Fibroblast of mammary gland (primary cell): ENCODE results near the gene PGRMC1.

Experiments
- DNase-seq: peaks from one replicate; pipeline ENCODE4 v3.0.0-alpha.2; 2010; ENCODE audit warnings: low read depth
- H3K4me3 ChIP-seq: 2 replicates; pipeline ENCODE4 v1.5.1; 2011; ENCODE audit warnings: low read depth, mild to moderate bottlenecking, low read length, moderate library complexity; ENCODE audit not compliant: control insufficient read depth
- CTCF ChIP-seq: conservative IDR thresholded peaks from 2 replicates; pipeline ENCODE4 v1.5.1; 2011; ENCODE audit warnings: low read depth, low read length, inconsistent platforms; ENCODE audit not compliant: control insufficient read depth, insufficient read depth

Gene PGRMC1

GRCh38 chrX:119235872-119236622 is at the start of gene PGRMC1:
Gene PGRMC1 (plus strand): TSS chrX:119236285. CDS start chrX:119236364, 79 bp downstream.
- peak; percentile 75 for DNase-seq
- H3K4me3 ChIP-seq, result peak within 1 kb of the TSS; percentile 75
- no peak for TF ChIP-seq CTCF

- TF ChIP-seq CTCF, result no peak
- no peak overlapping the region for H3K4me3 ChIP-seq
- no peak for DNase-seq
These were observed 49.3 kb upstream of the PGRMC1 start for GRCh38 chrX:119186763-119187162.

GRCh38 chrX:119187298-119187697 is 48.8 kb upstream of the PGRMC1 start:
- no peak for TF ChIP-seq CTCF
- DNase-seq, result no peak
- H3K4me3 ChIP-seq, result no peak overlapping the region

- TF ChIP-seq CTCF, result peak; percentile 12
- DNase-seq, result no peak
- no peak overlapping the region for H3K4me3 ChIP-seq
These were observed 47.0 kb upstream of the PGRMC1 start for GRCh38 chrX:119189115-119189514.

GRCh38 chrX:119189595-119189994 is 46.5 kb upstream of the PGRMC1 start:
- no peak for TF ChIP-seq CTCF
- DNase-seq, result peak; percentile 93
- no peak overlapping the region for H3K4me3 ChIP-seq

GRCh38 chrX:119190091-119190681 is 45.9 kb upstream of the PGRMC1 start:
- peak; percentile 40 for DNase-seq
- TF ChIP-seq CTCF, result no peak
- H3K4me3 ChIP-seq, result no peak overlapping the region
